ENCODE measurements around the gene NOL8.

Gene NOL8

GRCh38 chr9:92315456-92315855 is 9.7 kb downstream of the NOL8 start:
- H3K4me3 ChIP-seq (ENCODE audit: control insufficient read depth, low read depth, low read length), result no peak overlapping the region
- TF ChIP-seq CTCF (conservative IDR thresholded peaks at IDR 0.05; ENCODE audit: control insufficient read depth, insufficient read depth, low read depth, low read length), result no peak
- no peak for DNase-seq (ENCODE audit: low read depth)

GRCh38 chr9:92313624-92314012 is 11.5 kb downstream of the NOL8 start:
- TF ChIP-seq CTCF (conservative IDR thresholded peaks at IDR 0.05; ENCODE audit: control insufficient read depth, insufficient read depth, low read depth, low read length), result no peak
- no peak for DNase-seq (ENCODE audit: low read depth)
- H3K4me3 ChIP-seq (ENCODE audit: control insufficient read depth, low read depth, low read length), result no peak overlapping the region

GRCh38 chr9:92312887-92313623 is 12.1 kb downstream of the NOL8 start:
- TF ChIP-seq CTCF (conservative IDR thresholded peaks at IDR 0.05; ENCODE audit: control insufficient read depth, insufficient read depth, low read depth, low read length), result no peak
- DNase-seq (ENCODE audit: low read depth), result no peak
- H3K4me3 ChIP-seq (ENCODE audit: control insufficient read depth, low read depth, low read length), result no peak overlapping the region

GRCh38 chr9:92310562-92310961 is 14.6 kb downstream of the NOL8 start:
- no peak overlapping the region for H3K4me3 ChIP-seq (ENCODE audit: control insufficient read depth, low read depth, low read length)
- DNase-seq (ENCODE audit: low read depth), result no peak
- no peak for TF ChIP-seq CTCF (conservative IDR thresholded peaks at IDR 0.05; ENCODE audit: control insufficient read depth, insufficient read depth, low read depth, low read length)

GRCh38 chr9:92308893-92309292 is 16.3 kb downstream of the NOL8 start:
- DNase-seq (ENCODE audit: low read depth), result peak; percentile 37
- no peak for TF ChIP-seq CTCF (conservative IDR thresholded peaks at IDR 0.05; ENCODE audit: control insufficient read depth, insufficient read depth, low read depth, low read length)
- no peak overlapping the region for H3K4me3 ChIP-seq (ENCODE audit: control insufficient read depth, low read depth, low read length)

GRCh38 chr9:92300936-92301335 is 24.2 kb downstream of the NOL8 start:
- no peak overlapping the region for H3K4me3 ChIP-seq (ENCODE audit: control insufficient read depth, low read depth, low read length)
- DNase-seq (ENCODE audit: low read depth), result no peak
- no peak for TF ChIP-seq CTCF (conservative IDR thresholded peaks at IDR 0.05; ENCODE audit: control insufficient read depth, insufficient read depth, low read depth, low read length)

- no peak for TF ChIP-seq CTCF (conservative IDR thresholded peaks at IDR 0.05; ENCODE audit: control insufficient read depth, insufficient read depth, low read depth, low read length)
- no peak for DNase-seq (ENCODE audit: low read depth)
- no peak overlapping the region for H3K4me3 ChIP-seq (ENCODE audit: control insufficient read depth, low read depth, low read length)
Observed at GRCh38 chr9:92299116-92299515, 26.0 kb downstream of the NOL8 start.

All from fibroblast of mammary gland (primary cell).